Endothelial cell of umbilical vein (primary cell): ENCODE data around the gene COA5. TPM values are rescaled to one million over a fixed set of nuclear protein-coding genes. Genes with fewer than 3 reads are reported as not detected.

ENCODE experiments used
- BruUV-seq: library from RNA; stranded (reverse); fragments of 400-500 nt; replicated peaks from 2 replicates; lab custom pipeline; 2021; lab: Mats Ljungman, UMichigan
- CTCF ChIA-PET: fragments of 300-600, 350-600 bp; sonication (Branson Sonifier 250); formaldehyde crosslinking; loops from one replicate; lab custom pipeline; 2021; ENCODE audit warnings: antibody characterized with exemption, inconsistent platforms; lab: Charles Lee
- POLR2A ChIA-PET: fragments of 300-600, 350-600 bp; sonication (Branson Sonifier 250); formaldehyde crosslinking; loops from one replicate; lab custom pipeline; 2021; ENCODE audit warnings: antibody characterized with exemption, inconsistent platforms; lab: Charles Lee
- DNase-seq: peaks from one replicate; pipeline ENCODE4 v3.0.0-alpha.2; 2011; ENCODE audit warnings: low read depth, low spot score
- FAIRE-seq: peaks from 2 replicates; lab custom pipeline; 2011; peaks lifted over from hg19 to GRCh38; lab: Jason Lieb, UNC
- H2AFZ ChIP-seq: 2 replicates; pipeline ENCODE4 v1.6.0; 2012; ENCODE audit warnings: low read depth, low read length, control low read depth, inconsistent platforms
- H3K27ac ChIP-seq: 2 replicates; pipeline ENCODE4 v1.5.1; 2011; ENCODE audit warnings: low read depth, mild to moderate bottlenecking, control low read depth, low read length, moderate library complexity; ENCODE audit not compliant: insufficient read depth
- H3K27me3 ChIP-seq, 2 experiments: 2 replicates each; pipeline versions ENCODE4 v1.6.0 to v1.6.1; 2011; ENCODE audit warnings: low read length in 2 of 2, mixed read lengths in 1 of 2; ENCODE audit not compliant: control insufficient read depth in 2 of 2, insufficient read depth in 2 of 2
- H3K36me3 ChIP-seq, 2 experiments: 2 replicates in 1 of 2; 3 replicates in 1 of 2; pipeline ENCODE4 v1.5.1; 2011; ENCODE audit warnings: low read length in 2 of 2, mild to moderate bottlenecking in 1 of 2, moderate library complexity in 1 of 2; ENCODE audit not compliant: control insufficient read depth in 2 of 2, insufficient read depth in 2 of 2; ENCODE audit errors: extremely low read depth in 1 of 2
- H3K4me1 ChIP-seq: 3 replicates; pipeline ENCODE4 v1.5.1; 2011; ENCODE audit warnings: mild to moderate bottlenecking, low read length; ENCODE audit not compliant: control insufficient read depth, insufficient read depth; ENCODE audit errors: extremely low read depth
- H3K4me2 ChIP-seq: 2 replicates; pipeline ENCODE4 v1.6.1; 2011; ENCODE audit warnings: low read length, control low read depth, mixed read lengths; ENCODE audit not compliant: insufficient read depth
- H3K4me3 ChIP-seq, 3 experiments: fragments of 200-600 bp in 1 of 3; sonication (generic), shearing (Covaris generic) in 1 of 3; replicated peaks in 1 of 3; 2 replicates each; pipeline ENCODE4 v1.5.1; 2011 to 2016; ENCODE audit warnings: control low read depth in 3 of 3, low read length in 3 of 3, mild to moderate bottlenecking in 2 of 3, inconsistent platforms in 1 of 3, low read depth in 1 of 3, moderate library complexity in 1 of 3; ENCODE audit not compliant: insufficient read depth in 1 of 3
- H3K79me2 ChIP-seq: 2 replicates; pipeline ENCODE4 v1.6.0; 2012; ENCODE audit warnings: low read length, inconsistent platforms; ENCODE audit not compliant: control insufficient read depth, insufficient read depth
- H3K9ac ChIP-seq: replicated peaks from 2 replicates; pipeline ENCODE3; 2011; ENCODE audit warnings: low read length, control low read depth; ENCODE audit not compliant: insufficient read depth; ENCODE audit errors: extremely low read depth
- H3K9me1 ChIP-seq: replicated peaks from 3 replicates; pipeline ENCODE4 v1.6.0; 2011; ENCODE audit warnings: mild to moderate bottlenecking, low read length; ENCODE audit not compliant: control insufficient read depth, insufficient read depth; ENCODE audit errors: extremely low read depth
- H3K9me3 ChIP-seq: replicated peaks from 2 replicates; pipeline ENCODE4 v1.5.1; 2012; ENCODE audit warnings: low read length, inconsistent platforms; ENCODE audit not compliant: control insufficient read depth, insufficient read depth
- H4K20me1 ChIP-seq: replicated peaks from 2 replicates; pipeline ENCODE3; 2011; ENCODE audit warnings: mild to moderate bottlenecking, low read length; ENCODE audit not compliant: control insufficient read depth, insufficient read depth; ENCODE audit errors: extremely low read depth
- CTCF ChIP-seq, 2 donors: IDR thresholded peaks; 1 replicate in 1 of 2; 2 replicates in 1 of 2; pipeline ENCODE4 v1.5.1; 2011; ENCODE audit warnings: low read length in 2 of 2, mild to moderate bottlenecking in 2 of 2, moderate library complexity in 2 of 2, control low read depth in 1 of 2, inconsistent platforms in 1 of 2, low read depth in 1 of 2; ENCODE audit not compliant: insufficient read depth in 1 of 2; ENCODE audit errors: extremely low read depth in 1 of 2
- EZH2 ChIP-seq: IDR thresholded peaks from 2 replicates; pipeline ENCODE4 v1.6.1; 2012; ENCODE audit warnings: borderline replicate concordance, low read depth, mild to moderate bottlenecking, moderate library complexity, low read length, inconsistent platforms; ENCODE audit not compliant: severe bottlenecking
- FOS ChIP-seq: IDR thresholded peaks from 2 replicates; pipeline ENCODE4 v1.6.1; 2011; ENCODE audit warnings: mild to moderate bottlenecking, low read length, moderate library complexity, borderline replicate concordance; ENCODE audit not compliant: insufficient read depth
- GATA2 ChIP-seq: IDR thresholded peaks from 2 replicates; pipeline ENCODE4 v1.7.0; 2011; ENCODE audit warnings: low read depth, mild to moderate bottlenecking, moderate library complexity, mixed read lengths, low read length; ENCODE audit not compliant: insufficient read length, insufficient read depth
- JUN ChIP-seq: IDR thresholded peaks from 2 replicates; pipeline ENCODE4 v1.6.1; 2011; ENCODE audit warnings: borderline replicate concordance, low read depth; ENCODE audit not compliant: insufficient read length, insufficient read depth
- MAX ChIP-seq: IDR thresholded peaks from 2 replicates; pipeline ENCODE4 v1.6.1; 2011; ENCODE audit not compliant: insufficient read depth, insufficient read length
- MYC ChIP-seq: IDR thresholded peaks from one replicate; pipeline ENCODE4 v1.6.1; 2011; ENCODE audit warnings: mild to moderate bottlenecking, low read depth, low read length
- POLR2A ChIP-seq: IDR thresholded peaks from 2 replicates; pipeline ENCODE4 v1.6.1; 2012; ENCODE audit warnings: low read depth, mild to moderate bottlenecking, control low read depth, low read length
- POLR2AphosphoS5 ChIP-seq: IDR thresholded peaks from 2 replicates; pipeline ENCODE4 v1.6.1; 2012; ENCODE audit warnings: low read depth, mild to moderate bottlenecking, control low read depth, low read length, moderate library complexity; ENCODE audit not compliant: insufficient read depth
- dilution Hi-C: fragments of 300-500 bp; cut with MboI; formaldehyde crosslinking; loops from one replicate; pipeline ENCODE4 v1.15.0; 2019; ENCODE audit warnings: low sequenced_read_pairs; ENCODE audit not compliant: extremely low pct_ligation_motif_present
- intact Hi-C: fragments of 100-400 bp; cut with micrococcal nuclease; formaldehyde crosslinking; loops from one replicate; pipeline ENCODE4 v1.10.0; 2022
- polyA plus RNA-seq, 4 experiments: library from polyadenylated mRNA; depleted of rRNA in 3 of 4; stranded (reverse) in 3 of 4; unstranded in 1 of 4; fragments of >200 nt; gene quantifications; 2 replicates each; pipeline versions ENCODE4 v1.2.1 to v1.2.3, GENCODE V29; 2011 to 2012; ENCODE audit warnings: missing spikeins in 1 of 4
- total RNA-seq: library from RNA; stranded (reverse); gene quantifications from 2 replicates; pipeline ENCODE4 v1.2.3, GENCODE V29; 2021

Gene COA5
- total and polyA plus RNA-seq, 2 donors (not counting 3 experiments of a cell fraction or from before 2014, with no cell fraction given): 16.5 to 17.7 TPM

DNA sequence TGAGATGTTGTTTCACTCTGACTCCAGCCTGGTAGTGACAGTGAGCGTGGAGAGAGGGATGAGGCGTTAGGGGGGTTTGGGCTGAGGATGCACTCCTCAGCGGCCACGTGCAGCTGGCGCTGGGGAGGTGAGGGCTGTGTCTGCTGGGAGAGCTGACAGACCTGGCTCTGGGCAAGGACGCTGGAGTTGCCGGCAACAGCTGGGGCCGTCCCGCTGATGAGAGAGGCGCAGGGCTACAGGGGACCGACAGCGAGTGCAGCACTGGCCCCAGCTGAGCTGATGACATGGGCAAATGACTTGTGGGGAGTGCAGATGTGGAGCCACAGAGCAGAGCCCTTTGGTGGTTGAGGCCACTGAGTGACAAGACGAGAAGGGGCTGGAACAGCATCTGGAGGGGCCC lies 38.4 kb downstream of the COA5 start:
- DNase-seq: no peak
- FAIRE-seq: no peak
- Histone ChIP-seq H4K20me1 (no peaks in the 10 kb centered on the region), H3K9me1 (no peaks in the 10 kb centered on the region), H3K9ac (no peak overlapping the region), H3K27ac (no peak overlapping the region), H2AFZ (no peak overlapping the region), H3K9me3 (no peaks in the 10 kb centered on the region), H3K4me1 (no peaks in the 10 kb centered on the region), H3K79me2 (no peaks in the 10 kb centered on the region), H3K36me3 (peaks cover 4 to 30% of the 10 kb centered on the region in 2 experiments), H3K27me3 (no peaks in the 10 kb centered on the region), H3K4me2 (no peak overlapping the region), H3K4me3 (no peak overlapping the region)
- dilution Hi-C loops: no loop called here
- no TSS peak for BruUV-seq
- TF ChIP-seq MAX (no peak), MYC (no peak), JUN (no peak), FOS (no peak), POLR2AphosphoS5 (no peak), EZH2 (no peak), CTCF (IDR thresholded peaks at IDR 0.05; ENCODE audit: extremely low read depth in 1 of 2, insufficient read depth in 1 of 2, low read depth in 1 of 2, low read length in 2 of 2) (no peak), GATA2 (no peak), POLR2A (no peak)
- ChIA-PET CTCF (interaction anchor here (1.2 to 3.3 kb wide), 4 partner anchors 10 to 267 kb away, joined by 4 to 17 read pairs (median 9); no protein-coding TSS in a partner anchor), POLR2A (no interaction called here)
- intact Hi-C loops: loop anchor here (1.0 to 2.0 kb wide), 5 partner anchors 31 to 496 kb away; no protein-coding TSS in a partner anchor
